HepG2 (cell line): ENCODE data around the gene LDLRAD3. TPM values are rescaled to one million over a fixed set of nuclear protein-coding genes. Genes with fewer than 3 reads are reported as not detected.

Experiments
- ATAC-seq: fragments of 200-7000 bp; cut with Tn5 transposase; 3 replicates; pipeline ENCODE4 v1.9.1; 2020; ENCODE audit warnings: mild to moderate bottlenecking, moderate library complexity
- BruUV-seq: library from RNA; stranded (reverse); fragments of 400-500 nt; replicated peaks from 2 replicates; lab custom pipeline; 2021; lab: Mats Ljungman, UMichigan
- CTCF ChIA-PET: fragments of 300-600 bp; formaldehyde crosslinking; extraction: SDS; loops from one replicate; lab custom pipeline; 2021; ENCODE audit warnings: low total read pairs, inconsistent platforms, low intra/inter-chr PET ratio; lab: Yijun Ruan, JAX
- POLR2A ChIA-PET: fragments of 350-600 bp; sonication (Branson Sonifier 250); formaldehyde crosslinking; loops from one replicate; lab custom pipeline; 2020; ENCODE audit warnings: antibody characterized with exemption, inconsistent platforms; lab: Yijun Ruan, JAX
- DNase-seq: peaks from one replicate; pipeline ENCODE4 v3.0.0-alpha.2; 2015; ENCODE audit warnings: low spot score
- FAIRE-seq: peaks from 3 replicates; lab custom pipeline; 2011; peaks lifted over from hg19 to GRCh38; lab: Jason Lieb, UNC
- H2AFZ ChIP-seq: one replicate; pipeline ENCODE4 v1.6.1; 2011; ENCODE audit warnings: low read length, inconsistent platforms
- H3K27ac ChIP-seq: fragments of 300-600 bp; 3 replicates; pipeline ENCODE4 v1.8.0; 2011; ENCODE audit warnings: mixed run types, mild to moderate bottlenecking, mixed read lengths, low read length, inconsistent platforms; ENCODE audit not compliant: insufficient read depth; ENCODE audit errors: extremely low read length
- H3K27me3 ChIP-seq, 2 experiments: fragments of 200-600 bp in 1 of 2; 2 replicates in 1 of 2; 3 replicates in 1 of 2; pipeline versions ENCODE4 v1.6.0 to v1.8.0; 2011; ENCODE audit warnings: low read length in 2 of 2, mild to moderate bottlenecking in 2 of 2, moderate library complexity in 2 of 2, inconsistent platforms in 1 of 2; ENCODE audit not compliant: insufficient read depth in 2 of 2, control insufficient read depth in 1 of 2
- H3K36me3 ChIP-seq, 2 experiments: fragments of 200-600 bp in 1 of 2; replicated peaks in 1 of 2; 2 replicates in 1 of 2; 3 replicates in 1 of 2; pipeline versions ENCODE4 v1.5.1 to v1.8.0; 2011; ENCODE audit warnings: low read length in 2 of 2, inconsistent platforms in 1 of 2; ENCODE audit not compliant: insufficient read depth in 2 of 2, control insufficient read depth in 1 of 2
- H3K4me1 ChIP-seq: 2 replicates; pipeline ENCODE4 v1.5.1; 2012; ENCODE audit warnings: low read length, inconsistent platforms; ENCODE audit not compliant: insufficient read depth
- H3K4me2 ChIP-seq: 2 replicates; pipeline ENCODE4 v1.6.0; 2011; ENCODE audit warnings: low read depth, low read length, inconsistent platforms
- H3K4me3 ChIP-seq, 3 experiments: fragments of 200-600 bp in 1 of 3; sonication (generic), shearing (Covaris generic) in 1 of 3; replicated peaks in 1 of 3; 2 replicates each; pipeline ENCODE4 v1.5.1; 2011 to 2016; ENCODE audit warnings: low read length in 3 of 3, inconsistent platforms in 2 of 3, low read depth in 2 of 3, mild to moderate bottlenecking in 2 of 3, control low read depth in 1 of 3, mixed read lengths in 1 of 3; ENCODE audit not compliant: insufficient read depth in 1 of 3
- H3K79me2 ChIP-seq: one replicate; pipeline ENCODE4 v1.6.1; 2011; ENCODE audit warnings: low read length, inconsistent platforms; ENCODE audit not compliant: insufficient read depth
- H3K9ac ChIP-seq: 2 replicates; pipeline ENCODE4 v1.6.0; 2011; ENCODE audit warnings: mild to moderate bottlenecking, low read depth, low read length, inconsistent platforms; ENCODE audit not compliant: insufficient read depth
- H3K9me3 ChIP-seq: 2 replicates; pipeline ENCODE4 v1.5.1; 2012; ENCODE audit warnings: mild to moderate bottlenecking, low read length
- H4K20me1 ChIP-seq: 2 replicates; pipeline ENCODE4 v1.6.0; 2011; ENCODE audit warnings: inconsistent platforms, mild to moderate bottlenecking, low read length, moderate library complexity; ENCODE audit not compliant: insufficient read depth
- CEBPB ChIP-seq: IDR thresholded peaks from 2 replicates; pipeline ENCODE4 v1.6.1; 2011; ENCODE audit warnings: low read depth, low read length, improper control_type of control experiment, borderline replicate concordance
- ELF1 ChIP-seq: sonication (generic); formaldehyde crosslinking; IDR thresholded peaks from 2 replicates; pipeline ENCODE4 v1.4.0; 2020; ENCODE audit warnings: missing genetic modification reagents
- FOXJ3 ChIP-seq: sonication (generic); formaldehyde crosslinking; IDR thresholded peaks from 2 replicates; pipeline ENCODE4 v1.4.0; 2020; ENCODE audit warnings: missing genetic modification reagents, mild to moderate bottlenecking, borderline replicate concordance
- MTF2 ChIP-seq: sonication (generic); formaldehyde crosslinking; IDR thresholded peaks from 2 replicates; pipeline ENCODE4 v1.5.0; 2020; ENCODE audit warnings: missing genetic modification reagents, borderline replicate concordance
- MYNN ChIP-seq: sonication (generic); formaldehyde crosslinking; IDR thresholded peaks from 2 replicates; pipeline ENCODE4 v1.4.0; 2020; ENCODE audit warnings: mild to moderate bottlenecking, low read depth, missing genetic modification reagents
- SMYD3 ChIP-seq: sonication (generic); formaldehyde crosslinking; IDR thresholded peaks from 2 replicates; pipeline ENCODE4 v1.8.1; 2023; ENCODE audit warnings: mild to moderate bottlenecking, missing genetic modification reagents
- SRSF1 ChIP-seq: fragments of 200-400 bp; formaldehyde crosslinking; optimal IDR thresholded peaks from 2 replicates; pipeline ENCODE3; 2017; ENCODE audit warnings: mild to moderate bottlenecking, low read depth, low read length, moderate library complexity
- ZNF205 ChIP-seq: IDR thresholded peaks from 2 replicates; pipeline ENCODE4 v1.6.1; 2018; ENCODE audit warnings: missing biosample characterization, missing genetic modification reagents
- ZNF44 ChIP-seq: sonication (generic); formaldehyde crosslinking; IDR thresholded peaks from 2 replicates; pipeline ENCODE4 v1.5.1; 2020; ENCODE audit warnings: mild to moderate bottlenecking, missing genetic modification reagents
- ZNF616 ChIP-seq: sonication (generic); formaldehyde crosslinking; IDR thresholded peaks from 2 replicates; pipeline ENCODE4 v1.5.0; 2020; ENCODE audit warnings: low read depth, mild to moderate bottlenecking, missing genetic modification reagents
- WGBS: methylation state at CpG from one replicate; pipeline ENCODE4 v1.1.6; 2017; ENCODE audit warnings: low lambda C conversion rate; 5-methylcytosine and 5-hydroxymethylcytosine counted together
- in situ Hi-C: cut with HindIII; loops from 2 replicates; pipeline ENCODE4 v1.10.0; 2017; ENCODE audit warnings: low pct_unique_long_range_greater_than_20kb; ENCODE audit not compliant: extremely low pct_ligation_motif_present
- intact Hi-C: fragments of 100-400 bp; cut with micrococcal nuclease; formaldehyde crosslinking; loops from one replicate; pipeline ENCODE4 v1.10.0; 2022; ENCODE audit not compliant: unreplicated experiment
- polyA plus RNA-seq, 8 experiments: library from polyadenylated mRNA; depleted of rRNA in 3 of 8; stranded (reverse) in 7 of 8; unstranded in 1 of 8; fragments of >200 nt; fragmentation: Illumina TruSeq in 4 of 8; extraction: Trizol in 4 of 8; gene quantifications; 2 replicates each; pipeline versions ENCODE4 v1.2.1 to v1.2.3, GENCODE V29; 2011 to 2016; ENCODE audit warnings: low read depth in 4 of 8, missing spikeins in 1 of 8, mixed read lengths in 1 of 8; ENCODE audit not compliant: insufficient read depth in 1 of 8
- total RNA-seq, 5 experiments: library from RNA; depleted of rRNA; stranded (reverse); fragments of >200 nt; fragmentation: Illumina TruSeq; extraction: Trizol; gene quantifications; 2 replicates each; pipeline ENCODE4 v1.2.3, GENCODE V29; 2016; ENCODE audit warnings: low read depth in 1 of 5
- TF ChIP-seq, protein P1 (sequence below): sonication (generic); formaldehyde crosslinking; IDR thresholded peaks from 2 replicates; pipeline ENCODE4 v1.8.1; 2023; ENCODE audit warnings: mild to moderate bottlenecking, inconsistent platforms, moderate library complexity, missing genetic modification reagents, borderline replicate concordance
- TF ChIP-seq, protein P2 (sequence below): sonication (generic); formaldehyde crosslinking; IDR thresholded peaks from 2 replicates; pipeline ENCODE4 v1.4.0; 2020; ENCODE audit warnings: missing genetic modification reagents
- TF ChIP-seq, protein P3 (sequence below): sonication (generic); formaldehyde crosslinking; IDR thresholded peaks from 2 replicates; pipeline ENCODE4 v1.4.0; 2020; ENCODE audit warnings: missing genetic modification reagents
- TF ChIP-seq, protein P4 (sequence below): sonication (generic); formaldehyde crosslinking; IDR thresholded peaks from 2 replicates; pipeline ENCODE4 v1.4.0; 2020; ENCODE audit warnings: low read depth, mild to moderate bottlenecking, missing genetic modification reagents

The LDLRAD3 gene
- total and polyA plus RNA-seq, 2 of the 13 experiments (the other 11 are each of a cell fraction or from before 2014, with no cell fraction given) = 0.50 to 0.60 TPM

DNA sequence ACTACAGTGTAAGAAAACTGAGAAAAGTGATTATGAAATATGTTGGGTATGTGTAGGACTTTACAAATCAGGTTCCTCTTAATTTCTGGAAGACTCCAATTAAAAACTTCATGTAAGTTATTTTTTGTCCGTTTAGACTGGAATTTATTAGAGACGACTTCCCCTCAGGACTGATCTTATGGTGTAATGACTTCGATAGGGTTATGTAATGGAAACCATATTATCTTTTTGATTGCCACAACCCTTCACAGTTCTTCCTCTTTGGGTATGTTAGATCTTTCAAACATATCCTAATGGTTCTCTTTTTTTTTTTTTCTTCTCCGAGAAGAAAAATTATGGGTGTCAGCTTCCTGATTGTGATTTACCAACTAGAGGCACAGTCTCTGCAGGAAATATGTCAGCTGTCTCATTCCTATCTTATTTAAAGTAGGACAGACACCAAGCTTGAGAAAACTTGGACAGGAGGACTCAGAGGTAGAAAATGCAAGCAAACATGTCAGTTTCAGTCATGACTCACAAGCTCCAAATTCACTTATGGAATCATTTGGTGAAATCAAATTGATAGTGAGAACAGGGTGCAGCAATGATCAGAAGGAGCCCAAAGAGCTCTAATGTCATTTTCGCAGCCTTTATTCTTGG, 11.1 kb upstream of the LDLRAD3 start:
- H3K27me3 ChIP-seq = peaks cover 0 to 25% of the 10 kb centered on the region in 2 experiments; a peak in 3 of 5 replicates
- H3K79me2 ChIP-seq = no peaks in the 10 kb centered on the region
- no peak overlapping the region for H3K9ac ChIP-seq
- TF ChIP-seq ZNF44 (CRISPR knock-in tag) = no peak
- 0 out of 2 replicates have a peak, but pooled peaks have one; percentile 11 for TF ChIP-seq CEBPB
- H4K20me1 ChIP-seq = no peaks in the 10 kb centered on the region
- no peak for DNase-seq
- no peak overlapping the region for H3K4me2 ChIP-seq
- H3K4me3 ChIP-seq = no peak overlapping the region
- intact Hi-C loops (no loop called here), in situ Hi-C loops (no loop called here)
- no TSS peak for BruUV-seq
- no peaks in the 10 kb centered on the region for H3K36me3 ChIP-seq
- H3K27ac ChIP-seq = no peak overlapping the region
- FAIRE-seq = no peak
- ChIA-PET CTCF (no interaction called here), POLR2A (no interaction called here)
- H3K4me1 ChIP-seq = no peaks in the 10 kb centered on the region
- 18% methylated on average over 5 of the region's 5 CpGs for WGBS
- H2AFZ ChIP-seq = no peak overlapping the region
- no peak for ATAC-seq
- H3K9me3 ChIP-seq = no peaks in the 10 kb centered on the region

DNA sequence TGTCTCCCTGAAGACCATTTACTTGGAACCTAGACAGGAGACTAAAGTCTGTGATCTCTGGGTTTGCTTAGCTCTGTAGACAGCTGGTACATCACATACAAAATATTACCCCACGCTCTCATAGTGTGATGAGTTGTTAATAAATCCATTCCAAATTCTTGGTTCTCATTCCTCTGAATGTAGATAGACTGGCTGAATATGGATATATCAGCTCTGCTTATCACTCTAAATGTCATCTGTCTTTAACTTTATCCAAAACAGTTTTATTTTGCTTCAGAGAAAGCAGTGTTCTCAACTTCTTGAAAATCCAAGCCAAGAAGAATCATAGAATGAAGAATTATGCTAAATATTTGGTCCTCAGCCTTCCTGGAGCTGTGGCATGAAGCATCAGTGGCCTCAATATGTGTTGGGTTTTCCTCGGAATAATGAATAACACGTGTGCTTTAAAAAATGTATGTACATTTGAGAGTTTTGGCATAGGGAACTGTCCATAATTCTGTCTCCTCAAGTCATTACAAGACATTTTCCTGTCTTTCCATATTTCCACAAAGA, 10.5 kb upstream of the LDLRAD3 start:
- H3K36me3 ChIP-seq = no peaks in the 10 kb centered on the region
- no TSS peak for BruUV-seq
- no peak overlapping the region for H3K9ac ChIP-seq
- DNase-seq (no peak), ATAC-seq (no peak), FAIRE-seq (no peak)
- H4K20me1 ChIP-seq = no peaks in the 10 kb centered on the region
- no peak overlapping the region for H2AFZ ChIP-seq
- H3K27me3 ChIP-seq = peaks cover 0 to 24% of the 10 kb centered on the region in 2 experiments; a peak in 3 of 5 replicates
- TF ChIP-seq SRSF1 (no peak), ZNF616 (no peak), SMYD3 (no peak), MTF2 (CRISPR knock-in tag) (no peak), FOXJ3 (CRISPR knock-in tag) (no peak), ZNF205 (no peak), ELF1 (no peak), MYNN (CRISPR knock-in tag) (no peak)
- TF ChIP-seq, protein P1, sequence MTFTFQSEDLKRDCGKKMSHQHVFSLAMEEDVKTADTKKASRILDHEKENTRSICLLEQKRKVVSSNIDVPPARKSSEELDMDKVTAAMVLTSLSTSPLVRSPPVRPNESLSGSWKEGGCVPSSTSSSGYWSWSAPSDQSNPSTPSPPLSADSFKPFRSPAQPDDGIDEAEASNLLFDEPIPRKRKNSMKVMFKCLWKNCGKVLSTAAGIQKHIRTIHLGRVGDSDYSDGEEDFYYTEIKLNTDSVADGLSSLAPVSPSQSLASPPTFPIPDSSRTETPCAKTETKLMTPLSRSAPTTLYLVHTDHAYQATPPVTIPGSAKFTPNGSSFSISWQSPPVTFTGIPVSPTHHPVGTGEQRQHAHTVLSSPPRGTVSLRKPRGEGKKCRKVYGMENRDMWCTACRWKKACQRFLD (CRISPR knock-in tag) = no peak
- TF ChIP-seq, protein P2, sequence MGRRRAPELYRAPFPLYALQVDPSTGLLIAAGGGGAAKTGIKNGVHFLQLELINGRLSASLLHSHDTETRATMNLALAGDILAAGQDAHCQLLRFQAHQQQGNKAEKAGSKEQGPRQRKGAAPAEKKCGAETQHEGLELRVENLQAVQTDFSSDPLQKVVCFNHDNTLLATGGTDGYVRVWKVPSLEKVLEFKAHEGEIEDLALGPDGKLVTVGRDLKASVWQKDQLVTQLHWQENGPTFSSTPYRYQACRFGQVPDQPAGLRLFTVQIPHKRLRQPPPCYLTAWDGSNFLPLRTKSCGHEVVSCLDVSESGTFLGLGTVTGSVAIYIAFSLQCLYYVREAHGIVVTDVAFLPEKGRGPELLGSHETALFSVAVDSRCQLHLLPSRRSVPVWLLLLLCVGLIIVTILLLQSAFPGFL (CRISPR knock-in tag) = no peak
- TF ChIP-seq, protein P3, sequence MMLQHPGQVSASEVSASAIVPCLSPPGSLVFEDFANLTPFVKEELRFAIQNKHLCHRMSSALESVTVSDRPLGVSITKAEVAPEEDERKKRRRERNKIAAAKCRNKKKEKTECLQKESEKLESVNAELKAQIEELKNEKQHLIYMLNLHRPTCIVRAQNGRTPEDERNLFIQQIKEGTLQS (CRISPR knock-in tag) = no peak
- TF ChIP-seq, protein P4, sequence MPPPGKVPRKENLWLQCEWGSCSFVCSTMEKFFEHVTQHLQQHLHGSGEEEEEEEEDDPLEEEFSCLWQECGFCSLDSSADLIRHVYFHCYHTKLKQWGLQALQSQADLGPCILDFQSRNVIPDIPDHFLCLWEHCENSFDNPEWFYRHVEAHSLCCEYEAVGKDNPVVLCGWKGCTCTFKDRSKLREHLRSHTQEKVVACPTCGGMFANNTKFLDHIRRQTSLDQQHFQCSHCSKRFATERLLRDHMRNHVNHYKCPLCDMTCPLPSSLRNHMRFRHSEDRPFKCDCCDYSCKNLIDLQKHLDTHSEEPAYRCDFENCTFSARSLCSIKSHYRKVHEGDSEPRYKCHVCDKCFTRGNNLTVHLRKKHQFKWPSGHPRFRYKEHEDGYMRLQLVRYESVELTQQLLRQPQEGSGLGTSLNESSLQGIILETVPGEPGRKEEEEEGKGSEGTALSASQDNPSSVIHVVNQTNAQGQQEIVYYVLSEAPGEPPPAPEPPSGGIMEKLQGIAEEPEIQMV (CRISPR knock-in tag) = no peak
- 9% methylated on average over 3 of the region's 3 CpGs for WGBS
- H3K9me3 ChIP-seq = no peaks in the 10 kb centered on the region
- no peak overlapping the region for H3K4me3 ChIP-seq
- H3K27ac ChIP-seq = no peak overlapping the region
- H3K79me2 ChIP-seq = no peaks in the 10 kb centered on the region
- in situ Hi-C loops = no loop called here
- intact Hi-C loops = no loop called here
- CTCF ChIA-PET = no interaction called here
- H3K4me2 ChIP-seq = no peak overlapping the region
- no peaks in the 10 kb centered on the region for H3K4me1 ChIP-seq
- POLR2A ChIA-PET = no interaction called here
